GM12801 (cell line): ENCODE data around the gene TAF1B.

ENCODE experiments used
- CTCF ChIP-seq: IDR thresholded peaks from one replicate; pipeline ENCODE4 v1.5.1; 2011; ENCODE audit warnings: control low read depth; ENCODE audit not compliant: insufficient read length; ENCODE audit errors: extremely low read depth

TAF1B gene

GRCh38 chr2:9939587-9940485 is 96.6 kb downstream of the TAF1B start:
- no peak for TF ChIP-seq CTCF

- TF ChIP-seq CTCF = no peak
Observed at GRCh38 chr2:9941196-9941995, 98.1 kb downstream of the TAF1B start.

- TF ChIP-seq CTCF = no peak
Observed at GRCh38 chr2:9941996-9942390, 98.7 kb downstream of the TAF1B start.

GRCh38 chr2:9944330-9944758 is 101.1 kb downstream of the TAF1B start:
- TF ChIP-seq CTCF = no peak

GRCh38 chr2:9945596-9945995 is 102.3 kb downstream of the TAF1B start:
- TF ChIP-seq CTCF = no peak

GRCh38 chr2:9946076-9946475 is 102.8 kb downstream of the TAF1B start:
- no peak for TF ChIP-seq CTCF

- no peak for TF ChIP-seq CTCF
Observed at GRCh38 chr2:9946818-9947217, 103.5 kb downstream of the TAF1B start.
